OCI-LY1 (cell line): ENCODE results near the gene GRHPR.

Experiments
- H2AFZ ChIP-seq: fragments of 200-600 bp; sonication (generic), shearing (Covaris generic); 2 replicates; pipeline ENCODE4 v1.6.0; 2014; ENCODE audit warnings: antibody characterized with exemption, mild to moderate bottlenecking, low read length
- H3F3A ChIP-seq: fragments of 200-600 bp; sonication (generic), shearing (Covaris generic); 2 replicates; pipeline ENCODE4 v1.6.0; 2014; ENCODE audit warnings: mild to moderate bottlenecking, antibody characterized with exemption, low read length, moderate library complexity; ENCODE audit not compliant: insufficient read depth
- H3K27ac ChIP-seq: fragments of 200-600 bp; sonication (generic); 2 replicates; pipeline ENCODE4 v1.5.1; 2014; ENCODE audit warnings: low read length, mixed run types, mild to moderate bottlenecking, low read depth; ENCODE audit not compliant: poor library complexity, severe bottlenecking
- H3K27me3 ChIP-seq: fragments of 200-600 bp; sonication (generic); 2 replicates; pipeline ENCODE4 v1.6.0; 2014; ENCODE audit warnings: antibody characterized with exemption, mild to moderate bottlenecking, low read length, moderate library complexity; ENCODE audit not compliant: insufficient read depth
- H3K36me3 ChIP-seq: fragments of 200-600 bp; sonication (generic); 2 replicates; pipeline ENCODE4 v1.6.1; 2014; ENCODE audit warnings: mild to moderate bottlenecking, antibody characterized with exemption, low read length, moderate library complexity, mixed read lengths; ENCODE audit not compliant: insufficient read depth
- H3K4me1 ChIP-seq: fragments of 200-600 bp; sonication (generic); 2 replicates; pipeline ENCODE4 v1.5.1; 2014; ENCODE audit warnings: mild to moderate bottlenecking, low read length, moderate library complexity; ENCODE audit not compliant: insufficient read depth, severe bottlenecking
- H3K4me2 ChIP-seq: fragments of 200-600 bp; sonication (generic), shearing (Covaris generic); 2 replicates; pipeline ENCODE4 v1.6.1; 2014; ENCODE audit warnings: low read length
- H3K4me3 ChIP-seq: fragments of 200-600 bp; sonication (generic); 2 replicates; pipeline ENCODE4 v1.5.1; 2014; ENCODE audit warnings: low read length, low read depth, mild to moderate bottlenecking, mixed read lengths; ENCODE audit not compliant: poor library complexity, severe bottlenecking
- H3K79me2 ChIP-seq: fragments of 200-600 bp; shearing (Covaris generic); 2 replicates; pipeline ENCODE4 v1.6.1; 2016; ENCODE audit warnings: mixed run types, low read length, mixed read lengths; ENCODE audit not compliant: insufficient read depth
- H3K9ac ChIP-seq: fragments of 200-600 bp; sonication (generic), shearing (Covaris generic); 2 replicates; pipeline ENCODE4 v1.6.1; 2014; ENCODE audit warnings: mild to moderate bottlenecking, low read length, mixed read lengths
- H3K9me2 ChIP-seq: fragments of 200-600 bp; sonication (generic), shearing (Covaris generic); 2 replicates; pipeline ENCODE4 v1.6.1; 2014; ENCODE audit warnings: low read depth, mild to moderate bottlenecking, low read length, mixed read lengths
- H3K9me3 ChIP-seq: fragments of 200-600 bp; shearing (Covaris generic); 2 replicates; pipeline ENCODE4 v1.6.1; 2014; ENCODE audit warnings: low read length, mixed read lengths
- H4K20me1 ChIP-seq: fragments of 200-600 bp; sonication (generic), shearing (Covaris generic); 2 replicates; pipeline ENCODE4 v1.6.0; 2016; ENCODE audit warnings: mild to moderate bottlenecking, low read length; ENCODE audit not compliant: insufficient read depth
- CTCF ChIP-seq: fragments of 200-600 bp; sonication (generic), shearing (Covaris generic); IDR thresholded peaks from 2 replicates; pipeline ENCODE4 v1.5.1; 2017; ENCODE audit warnings: mild to moderate bottlenecking, antibody characterized with exemption, low read length, moderate library complexity, mixed read lengths
- EZH2 ChIP-seq: fragments of 200-600 bp; sonication (generic), shearing (Covaris generic); IDR thresholded peaks from 2 replicates; pipeline ENCODE4 v1.8.0; 2017; ENCODE audit warnings: borderline replicate concordance, mixed run types, mild to moderate bottlenecking, antibody characterized with exemption, low read length, moderate library complexity, mixed read lengths

GRHPR gene

GRCh38 chr9:37379835-37380234, 42.7 kb upstream of the GRHPR start:
- Histone ChIP-seq H3K9ac (peak overlapping the region; percentile 5; the same call in 1 of the 2 replicates), H2AFZ (no peak overlapping the region), H4K20me1 (no peaks in the 10 kb centered on the region), H3K27me3 (no peaks in the 10 kb centered on the region), H3K27ac (peak overlapping the region; percentile 88), H3F3A (0 out of 2 replicates have a peak, but pooled peaks cover 7% of the 10 kb centered on the region), H3K9me2 (no peaks in the 10 kb centered on the region), H3K9me3 (no peaks in the 10 kb centered on the region), H3K4me2 (no peak overlapping the region), H3K36me3 (peaks cover 4% of the 10 kb centered on the region; the same call in 1 of the 2 replicates), H3K79me2 (no peaks in the 10 kb centered on the region), H3K4me1 (peaks cover 95% of the 10 kb centered on the region), H3K4me3 (no peak overlapping the region)
- TF ChIP-seq CTCF (no peak), EZH2 (no peak)

- H3K9ac ChIP-seq, result peak overlapping the region; percentile 54
- TF ChIP-seq EZH2 (no peak), CTCF (no peak)
Observed at GRCh38 chr9:37380570-37380969, 41.9 kb upstream of the GRHPR start.

GRCh38 chr9:37381094-37381741, 41.3 kb upstream of the GRHPR start:
- no peak overlapping the region for H3K4me3 ChIP-seq
- no peaks in the 10 kb centered on the region for H3K9me3 ChIP-seq
- H3K27me3 ChIP-seq, result no peaks in the 10 kb centered on the region
- peak overlapping the region; percentile 88 for H3K27ac ChIP-seq
- no peaks in the 10 kb centered on the region for H3K79me2 ChIP-seq
- H3K9ac ChIP-seq, result peak overlapping the region; percentile 54
- 0 out of 2 replicates have a peak, but pooled peaks cover 7% of the 10 kb centered on the region for H3F3A ChIP-seq
- H4K20me1 ChIP-seq, result no peaks in the 10 kb centered on the region
- H3K36me3 ChIP-seq, result peaks cover 4% of the 10 kb centered on the region; the same call in 1 of the 2 replicates
- peaks cover 93% of the 10 kb centered on the region for H3K4me1 ChIP-seq
- H3K4me2 ChIP-seq, result peak overlapping the region; percentile 28; the same call in 1 of the 2 replicates
- no peak overlapping the region for H2AFZ ChIP-seq
- H3K9me2 ChIP-seq, result no peaks in the 10 kb centered on the region
- TF ChIP-seq CTCF (no peak), EZH2 (no peak)

More at GRCh38 chr9:37380570-37380969, 41.9 kb upstream of the GRHPR start:
- Histone ChIP-seq H2AFZ (no peak overlapping the region), H3K4me3 (no peak overlapping the region), H3K36me3 (peaks cover 4% of the 10 kb centered on the region; the same call in 1 of the 2 replicates), H4K20me1 (no peaks in the 10 kb centered on the region), H3K79me2 (no peaks in the 10 kb centered on the region), H3K9me3 (no peaks in the 10 kb centered on the region), H3K27ac (peak overlapping the region; percentile 88), H3K9me2 (no peaks in the 10 kb centered on the region), H3K4me2 (peak overlapping the region; percentile 28; the same call in 1 of the 2 replicates), H3F3A (0 out of 2 replicates have a peak, but pooled peaks cover 7% of the 10 kb centered on the region), H3K27me3 (no peaks in the 10 kb centered on the region), H3K4me1 (peaks cover 93% of the 10 kb centered on the region)
